NCI-H526 treated with DMSO at 0.1 percent for 48 hours (cell line): ENCODE data around the gene CLDND2.

Experiments used
- DNase-seq: peaks from one replicate; lab custom pipeline; 2025; lab: John Stamatoyannopoulos, UW

Gene CLDND2

DNA sequence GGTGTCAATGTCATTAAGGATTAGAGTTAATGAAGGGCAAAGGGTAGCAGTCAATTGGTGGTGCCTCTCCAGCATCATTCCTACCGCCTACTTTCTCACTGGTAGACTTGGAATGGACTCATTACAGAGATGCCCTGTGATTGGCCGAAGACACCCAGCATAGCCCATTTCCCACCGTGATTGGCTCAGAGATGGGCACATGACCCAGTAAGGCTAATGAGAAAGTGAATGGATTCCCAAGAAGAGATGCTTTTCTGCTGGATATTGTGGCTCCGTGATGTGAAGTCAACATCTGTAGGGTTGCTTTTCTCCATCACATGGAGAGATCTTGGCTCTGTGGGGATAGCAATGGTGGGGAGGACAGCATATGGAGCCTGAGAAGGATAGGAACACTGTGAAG, 38.4 kb downstream of the CLDND2 start:
- DNase-seq, result no peak

DNA sequence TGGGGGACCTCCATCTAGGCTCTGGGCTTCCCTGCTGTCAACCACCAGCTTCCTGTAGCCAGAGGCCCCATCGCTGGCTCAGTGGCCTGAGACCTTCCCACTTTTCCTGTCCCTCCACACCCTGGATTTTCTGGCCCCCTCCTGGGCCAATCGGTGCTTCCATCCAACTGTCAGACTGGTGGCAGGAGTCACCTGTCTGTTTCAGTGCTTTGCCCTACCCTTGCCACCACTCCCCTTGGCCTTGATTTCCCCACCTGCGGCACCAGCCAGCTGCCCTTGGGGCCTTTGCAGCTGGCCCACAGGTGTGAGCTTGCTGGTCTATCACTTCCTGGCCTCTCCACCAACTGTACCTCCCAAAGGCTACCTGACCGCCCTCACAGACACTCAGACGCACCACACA, 39.4 kb downstream of the CLDND2 start:
- no peak for DNase-seq

DNA sequence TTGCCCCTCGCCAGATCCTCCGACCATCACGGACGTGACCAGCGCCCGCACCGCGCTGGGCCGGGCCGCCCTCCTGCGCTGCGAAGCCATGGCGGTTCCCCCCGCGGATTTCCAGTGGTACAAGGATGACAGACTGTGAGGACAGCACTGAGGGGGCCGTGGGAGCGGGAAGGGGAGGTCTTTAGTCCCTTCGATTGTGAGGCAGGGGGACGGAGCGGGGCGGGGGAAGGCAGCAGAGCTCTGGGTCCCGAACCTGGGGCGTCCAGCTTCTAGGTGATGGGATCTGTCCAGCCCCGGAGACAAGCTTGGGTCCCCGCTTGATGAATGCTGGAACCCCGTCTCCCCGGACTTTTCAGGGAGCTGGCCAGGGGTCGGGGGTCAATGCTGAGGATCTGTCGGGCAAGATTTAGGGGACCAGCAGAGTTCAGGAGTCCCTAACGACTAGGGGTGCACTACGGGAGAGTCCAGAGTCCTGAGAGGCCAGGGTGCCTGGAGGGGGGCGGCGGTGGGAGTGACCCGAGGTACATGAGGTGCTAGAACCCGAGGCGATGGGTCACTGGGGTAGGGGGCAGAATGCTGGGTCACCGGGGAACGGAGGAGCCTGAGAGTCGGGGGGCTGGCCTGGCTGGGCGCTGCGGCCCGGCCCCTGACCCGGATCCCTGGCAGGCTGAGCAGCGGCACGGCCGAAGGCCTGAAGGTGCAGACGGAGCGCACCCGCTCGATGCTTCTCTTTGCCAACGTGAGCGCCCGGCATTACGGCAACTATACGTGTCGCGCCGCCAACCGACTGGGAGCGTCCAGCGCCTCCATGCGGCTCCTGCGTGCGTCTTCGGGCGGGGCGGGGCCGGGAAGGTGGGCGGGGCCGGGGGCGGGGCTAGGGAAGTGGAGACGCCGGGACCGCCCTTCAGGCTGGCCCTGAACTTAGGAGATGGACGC, 41.5 kb downstream of the CLDND2 start:
- DNase-seq, result peak; percentile 27

DNA sequence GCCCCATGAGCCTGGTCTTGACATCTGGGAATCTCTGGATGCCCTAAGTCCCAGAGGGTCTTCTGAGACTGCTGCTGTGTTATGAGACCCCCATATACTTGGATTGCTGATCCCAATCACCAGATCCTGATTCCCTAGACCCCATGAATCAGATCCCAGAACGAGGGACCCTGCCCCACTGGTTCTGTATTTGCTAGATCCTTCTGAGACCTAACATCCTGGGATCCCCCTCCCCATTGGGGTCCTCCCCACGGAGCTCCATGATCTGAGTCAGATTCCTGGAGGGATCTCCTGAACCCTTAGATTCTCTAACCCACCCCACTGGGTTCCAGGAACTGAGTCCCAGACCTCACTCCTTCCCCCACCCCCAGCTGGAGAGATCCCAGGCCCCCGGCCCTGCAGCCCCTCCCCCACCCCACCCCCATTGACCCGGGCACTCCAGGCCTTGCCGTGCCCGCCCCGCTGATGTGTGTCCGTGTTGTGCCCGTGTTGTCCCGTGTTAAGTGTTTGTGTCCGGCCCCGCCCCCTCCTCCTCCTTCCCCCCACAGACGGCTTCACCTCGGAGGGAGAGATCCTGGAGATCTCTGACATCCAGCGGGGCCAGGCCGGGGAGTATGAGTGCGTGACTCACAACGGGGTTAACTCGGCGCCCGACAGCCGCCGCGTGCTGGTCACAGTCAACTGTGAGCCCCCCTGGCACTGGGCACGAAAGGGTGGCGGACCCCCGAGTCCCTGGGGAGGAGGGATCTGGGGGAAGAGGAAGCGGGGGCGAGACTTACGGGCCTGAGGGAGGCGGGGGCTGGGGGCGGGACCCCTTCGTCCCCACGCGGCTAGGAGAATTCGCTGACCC, 42.4 kb downstream of the CLDND2 start:
- no peak for DNase-seq

DNA sequence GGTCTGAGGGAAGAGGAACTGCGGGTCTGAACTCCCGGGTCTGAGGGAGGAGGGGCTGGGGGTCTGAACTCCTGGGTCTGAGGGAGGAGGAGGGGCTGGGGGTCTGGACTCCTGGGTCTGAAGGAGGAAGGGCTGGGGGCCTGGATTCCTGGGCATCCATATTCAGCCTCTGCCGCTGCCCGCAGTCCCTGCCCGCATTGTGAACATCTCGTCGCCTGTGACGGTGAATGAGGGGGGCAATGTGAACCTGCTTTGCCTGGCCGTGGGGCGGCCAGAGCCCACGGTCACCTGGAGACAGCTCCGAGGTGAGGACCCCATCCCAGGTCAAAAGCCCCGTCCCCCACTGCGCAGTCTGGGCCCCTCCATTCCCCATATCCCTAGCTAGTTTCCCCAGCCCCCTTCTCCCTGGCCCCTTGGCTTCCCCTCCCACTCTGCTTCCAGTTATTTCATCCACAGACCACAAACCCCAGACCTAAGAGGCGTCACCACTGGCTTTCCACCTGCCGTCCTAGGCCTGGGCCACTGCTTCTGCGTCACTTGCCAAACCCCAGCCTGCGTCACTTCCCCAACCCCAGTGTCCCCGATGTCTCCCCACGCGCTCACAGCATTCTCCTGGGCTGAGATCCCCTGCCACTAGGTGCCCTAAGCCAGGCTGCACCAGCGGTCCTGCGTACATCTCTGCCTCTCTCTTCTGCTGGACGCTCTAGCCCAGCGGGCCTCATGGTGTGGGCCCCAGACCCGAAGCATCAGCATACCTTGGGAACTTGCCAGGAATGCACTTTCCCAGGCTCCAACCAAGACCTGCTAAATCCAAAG, 43.4 kb downstream of the CLDND2 start:
- no peak for DNase-seq

DNA sequence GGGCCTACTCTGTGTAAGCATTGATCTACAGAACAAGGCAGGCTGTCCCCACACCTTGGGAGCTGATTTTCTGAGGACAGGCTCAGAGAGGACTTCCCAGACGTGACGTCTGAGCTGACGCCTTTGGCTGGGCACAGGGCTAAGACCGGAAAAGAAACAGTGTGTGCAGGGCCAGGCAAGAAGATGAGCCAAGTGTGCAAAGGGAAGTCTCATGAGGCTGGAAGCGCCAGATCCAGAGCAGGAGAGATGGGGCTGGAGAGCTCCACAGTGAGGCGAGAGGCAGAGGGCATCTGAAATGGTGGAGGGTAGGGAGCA, 44.7 kb downstream of the CLDND2 start:
- no peak for DNase-seq

DNA sequence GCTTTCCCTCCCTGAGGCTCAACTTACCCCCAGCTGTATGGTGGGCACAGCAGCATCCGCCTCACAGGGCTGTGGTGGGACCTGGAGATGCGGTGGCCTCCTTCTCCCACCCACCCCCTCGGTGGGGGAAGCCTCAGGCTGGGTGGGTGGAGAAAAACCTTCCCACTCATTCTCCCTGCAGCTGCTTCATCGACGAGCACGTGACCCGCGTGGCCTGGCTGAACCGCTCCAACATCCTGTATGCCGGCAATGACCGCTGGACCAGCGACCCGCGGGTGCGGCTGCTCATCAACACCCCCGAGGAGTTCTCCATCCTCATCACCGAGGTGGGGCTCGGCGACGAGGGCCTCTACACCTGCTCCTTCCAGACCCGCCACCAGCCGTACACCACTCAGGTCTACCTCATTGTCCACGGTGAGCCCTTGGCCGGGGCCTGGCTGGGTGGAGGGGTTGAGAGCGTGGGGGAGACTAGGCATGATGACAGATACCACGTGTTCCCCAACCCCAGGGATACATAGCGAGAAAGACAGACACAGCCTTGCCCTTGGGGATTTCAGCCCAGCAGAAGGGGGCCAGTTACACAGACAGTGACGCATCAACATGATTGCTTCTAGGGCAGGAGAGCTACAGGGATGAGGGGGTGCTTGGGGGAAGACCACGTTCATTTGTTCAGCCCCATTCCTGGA, 45.2 kb downstream of the CLDND2 start:
- DNase-seq, result no peak

DNA sequence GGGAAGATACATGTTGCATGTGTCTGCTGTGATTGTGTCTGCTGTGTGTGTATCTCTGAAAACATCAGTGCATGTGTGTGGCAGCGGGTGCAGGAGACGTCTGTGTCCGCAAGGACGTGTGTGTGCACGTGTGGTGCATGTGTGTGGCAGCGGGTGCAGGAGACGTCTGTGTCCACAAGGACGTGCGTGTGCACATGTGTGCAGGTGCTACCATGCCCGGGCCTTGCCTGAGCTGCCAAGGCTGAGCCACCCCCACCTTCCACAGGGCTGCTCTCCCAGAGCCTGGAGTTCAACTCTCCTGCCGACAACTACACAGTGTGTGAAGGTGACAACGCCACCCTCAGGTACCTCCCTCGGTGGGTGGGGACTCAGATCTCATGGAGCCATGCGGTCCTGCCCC, 47.0 kb downstream of the CLDND2 start:
- DNase-seq, result no peak

DNA sequence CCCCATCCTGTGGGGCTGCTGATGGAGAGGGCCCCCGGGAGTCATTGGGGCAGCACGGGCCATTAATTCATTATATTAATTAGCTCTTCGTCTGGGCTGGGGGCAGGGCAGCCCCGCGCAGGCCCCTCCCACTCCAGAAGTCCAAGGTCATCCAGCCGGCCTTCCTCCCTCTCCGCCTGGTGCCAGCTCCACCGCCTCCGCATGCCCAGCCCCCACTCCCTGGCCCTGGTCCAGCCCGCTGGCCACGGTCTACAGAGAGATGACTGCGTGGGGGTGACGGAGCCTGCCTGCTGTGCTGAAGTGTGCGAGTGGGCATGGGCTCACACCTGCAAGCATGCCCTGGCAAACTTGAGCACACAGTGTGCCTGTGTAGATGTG, 48.5 kb downstream of the CLDND2 start:
- no peak for DNase-seq

DNA sequence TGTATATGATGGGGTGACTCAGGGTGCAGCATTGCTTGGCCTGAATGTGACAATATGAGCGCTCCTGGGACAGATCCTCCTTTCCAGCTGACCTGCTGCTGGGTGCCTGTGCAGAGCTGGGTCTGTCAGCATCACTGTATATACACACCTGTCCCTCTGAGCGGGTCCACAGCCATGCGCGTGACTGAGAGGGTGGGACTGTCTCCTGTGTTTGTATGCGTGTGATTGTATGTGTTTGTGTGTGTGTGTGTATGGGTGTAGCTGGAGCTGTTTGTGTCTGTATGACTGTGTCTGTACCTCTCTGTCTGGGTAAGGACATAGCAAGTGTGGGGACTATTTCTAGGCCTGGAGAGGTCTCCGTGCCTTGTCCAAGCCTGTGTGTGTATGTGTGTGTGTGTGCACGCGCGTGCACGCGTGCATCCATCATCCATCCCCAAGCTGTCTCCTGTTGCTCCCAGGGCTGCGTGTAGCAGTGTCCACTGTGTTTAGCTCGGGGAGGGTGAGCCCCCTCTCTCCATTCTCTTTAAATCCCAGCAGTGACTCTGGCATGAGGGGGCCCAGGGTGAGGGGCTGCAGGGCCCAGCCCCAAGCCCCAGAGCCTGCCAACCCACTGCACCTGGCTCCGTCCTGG, 49.0 kb downstream of the CLDND2 start:
- no peak for DNase-seq

DNA sequence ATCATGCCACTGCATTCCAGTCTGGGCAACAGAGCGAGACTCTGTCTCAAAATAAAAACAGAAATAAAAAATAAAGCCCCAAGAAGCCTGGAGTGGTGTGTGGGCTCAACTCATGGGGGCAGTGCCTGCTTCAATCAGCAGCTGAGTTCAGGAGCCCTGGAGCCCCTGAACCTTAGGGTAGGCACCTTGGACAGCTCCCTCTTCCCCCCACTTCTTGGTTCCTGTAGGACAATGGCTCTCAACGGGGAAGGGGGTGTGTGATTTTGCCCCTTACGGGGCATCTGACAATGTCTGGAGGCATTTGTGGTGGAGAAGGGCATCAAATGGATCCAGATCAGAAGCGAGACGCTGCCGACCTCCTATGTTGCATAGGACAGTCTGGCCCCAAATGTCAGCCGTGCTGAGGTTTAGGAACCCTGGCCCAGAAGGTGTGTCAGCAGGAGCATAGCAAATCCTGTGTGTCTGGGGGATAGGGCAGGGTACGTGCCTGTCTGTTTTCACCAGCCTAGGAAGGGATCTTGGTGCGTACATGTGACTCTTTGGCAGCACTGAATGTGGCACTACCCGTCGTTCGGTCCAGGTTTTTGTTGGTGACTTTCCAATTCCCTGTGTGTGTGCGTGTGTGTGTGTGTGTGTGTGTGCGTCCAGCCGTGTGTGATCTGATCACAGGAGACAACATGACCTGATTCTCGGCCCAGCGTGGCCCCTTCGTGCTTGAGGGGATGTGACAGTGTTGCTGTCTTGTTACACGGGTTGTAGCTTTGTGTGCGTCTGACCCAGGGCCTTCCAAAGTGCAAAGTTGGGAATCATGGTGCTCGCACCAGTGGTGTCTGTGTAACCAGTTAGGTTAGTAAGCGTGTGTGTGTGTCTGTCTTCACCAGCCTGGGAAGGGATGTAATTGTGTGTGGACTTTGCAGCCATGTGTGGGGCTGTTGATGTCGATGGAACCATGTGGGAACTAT, 49.8 kb downstream of the CLDND2 start:
- no peak for DNase-seq

DNA sequence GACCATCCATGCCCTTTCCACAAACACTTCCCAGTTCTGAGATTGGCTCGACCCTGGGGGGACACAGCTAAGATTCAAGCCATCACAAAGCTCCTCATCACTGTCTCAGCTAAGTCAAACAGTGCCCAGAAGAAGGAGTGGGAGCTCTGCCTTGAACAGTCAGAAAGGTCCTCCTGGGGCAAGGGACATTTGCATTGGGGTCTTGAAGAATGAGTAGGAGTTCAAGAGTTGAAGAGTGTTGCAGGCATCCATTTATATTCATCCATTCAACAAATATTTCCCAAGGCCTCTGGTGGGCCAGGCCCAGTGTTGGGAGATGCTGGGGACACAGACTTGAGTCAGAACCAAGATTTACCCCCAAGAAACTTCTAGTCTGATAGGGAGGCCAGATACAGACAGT, 50.8 kb downstream of the CLDND2 start:
- DNase-seq, result no peak

DNA sequence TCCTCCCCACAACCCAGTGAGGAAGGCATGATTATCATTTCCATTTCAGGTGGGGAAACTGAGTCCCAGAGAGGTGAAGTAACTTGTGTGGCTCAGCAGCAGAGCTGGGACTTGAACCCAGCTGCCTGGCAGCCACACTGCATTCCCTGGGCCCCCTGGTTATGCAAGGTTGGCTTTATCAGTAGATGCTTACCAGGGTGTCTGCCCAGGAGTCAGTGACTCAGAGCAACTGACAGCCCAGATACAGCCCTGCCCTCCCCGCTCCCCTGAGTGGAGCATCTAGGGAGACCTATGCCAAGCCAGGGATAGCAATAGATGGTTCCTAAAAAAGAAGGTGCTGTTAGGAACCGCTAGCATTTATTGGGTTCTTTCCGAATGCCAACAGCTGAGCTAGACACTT, 51.4 kb downstream of the CLDND2 start:
- DNase-seq, result no peak
